Measurements from ENCODE around the gene CNN1.

GRCh38 chr19:11556634-11557420 lies 18.2 kb downstream of the CNN1 start:
- no peak for TF ChIP-seq CTCF (IDR thresholded peaks at IDR 0.05; ENCODE audit: low read depth, low read length)
- TF ChIP-seq POLR2A (IDR thresholded peaks at IDR 0.05; ENCODE audit: extremely low read depth, insufficient read length) = no peak
- TF ChIP-seq, protein P1, sequence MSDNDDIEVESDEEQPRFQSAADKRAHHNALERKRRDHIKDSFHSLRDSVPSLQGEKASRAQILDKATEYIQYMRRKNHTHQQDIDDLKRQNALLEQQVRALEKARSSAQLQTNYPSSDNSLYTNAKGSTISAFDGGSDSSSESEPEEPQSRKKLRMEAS (IDR thresholded peaks at IDR 0.05; ENCODE audit: low read depth, low read length) = no peak
- TF ChIP-seq MYC (IDR thresholded peaks at IDR 0.05; ENCODE audit: low read depth, low read length) = no peak

Data from NB4 (cell line).